Femur (tissue), 1 donor: ENCODE measurements around the gene AKAP13.
A peak's percentile ranks its signal among the peaks of the same experiment; 100 is the strongest.
"Not testable (repeated sequence)": the region's sequence is repeated elsewhere in the genome, so short reads cannot be mapped to it uniquely, and the experiment has no call there.

ENCODE experiments used
- DNase-seq: peaks from one replicate; pipeline ENCODE4 v3.0.0-alpha.2; 2017

Gene AKAP13

DNA sequence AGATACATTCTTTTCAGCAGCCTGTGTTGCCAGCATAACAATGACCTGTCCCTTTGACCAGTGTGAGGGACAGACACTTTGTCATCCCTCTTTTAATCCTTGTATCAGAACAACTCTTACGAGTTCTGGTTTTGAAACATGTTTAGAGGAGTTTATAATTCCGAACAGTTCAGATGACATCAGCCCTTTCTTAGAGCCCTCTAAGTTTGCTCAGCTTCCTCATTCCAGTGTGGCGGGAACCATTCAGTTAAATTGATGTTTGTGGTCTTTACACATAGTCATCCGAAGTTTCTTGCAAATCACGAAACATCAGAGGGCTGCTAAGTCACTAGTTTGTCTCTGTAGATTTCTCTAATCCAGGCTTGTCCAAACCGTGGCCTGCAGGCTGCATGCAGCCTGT is 102.5 kb downstream of the AKAP13 start:
- no peak for DNase-seq

DNA sequence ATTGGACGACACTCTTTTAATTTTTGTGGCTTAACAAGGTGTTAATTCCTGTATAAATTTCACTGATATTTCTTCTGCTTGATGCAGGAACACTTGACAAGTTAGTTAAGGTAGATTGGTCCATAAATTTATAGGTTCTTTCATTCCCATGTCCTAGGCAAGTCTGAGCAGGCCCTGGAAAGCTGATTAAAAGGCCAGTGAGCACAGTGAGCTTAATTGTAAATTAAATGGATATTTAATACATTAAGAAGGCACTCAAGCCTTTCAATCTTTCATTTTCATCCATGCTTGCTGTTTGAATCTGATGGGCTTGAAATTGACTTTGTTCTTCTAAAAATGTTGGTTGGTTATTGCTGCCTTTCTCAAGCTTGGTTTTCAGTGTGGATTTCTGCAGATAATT is 103.6 kb downstream of the AKAP13 start:
- not testable (repeated sequence) for DNase-seq

DNA sequence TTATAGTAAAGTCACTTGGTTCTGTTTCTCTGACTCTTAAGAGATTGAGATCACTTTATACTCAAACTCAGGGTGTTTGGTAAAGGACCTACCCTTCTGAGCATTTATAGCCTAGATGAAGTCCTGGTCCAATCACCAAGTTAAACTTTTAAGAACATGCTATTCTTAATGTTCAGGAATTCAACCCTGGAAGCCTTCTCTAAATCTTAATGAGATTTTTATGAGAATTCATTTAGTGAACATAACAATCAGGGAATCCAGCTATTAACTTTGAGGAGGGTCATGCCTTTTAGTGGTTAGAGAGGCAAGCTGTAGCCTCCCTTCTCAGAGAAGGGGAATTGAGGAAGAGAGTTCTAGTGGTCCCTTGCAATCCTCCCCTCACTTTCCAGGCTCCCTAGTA is 104.5 kb downstream of the AKAP13 start:
- not testable (repeated sequence) for DNase-seq

DNA sequence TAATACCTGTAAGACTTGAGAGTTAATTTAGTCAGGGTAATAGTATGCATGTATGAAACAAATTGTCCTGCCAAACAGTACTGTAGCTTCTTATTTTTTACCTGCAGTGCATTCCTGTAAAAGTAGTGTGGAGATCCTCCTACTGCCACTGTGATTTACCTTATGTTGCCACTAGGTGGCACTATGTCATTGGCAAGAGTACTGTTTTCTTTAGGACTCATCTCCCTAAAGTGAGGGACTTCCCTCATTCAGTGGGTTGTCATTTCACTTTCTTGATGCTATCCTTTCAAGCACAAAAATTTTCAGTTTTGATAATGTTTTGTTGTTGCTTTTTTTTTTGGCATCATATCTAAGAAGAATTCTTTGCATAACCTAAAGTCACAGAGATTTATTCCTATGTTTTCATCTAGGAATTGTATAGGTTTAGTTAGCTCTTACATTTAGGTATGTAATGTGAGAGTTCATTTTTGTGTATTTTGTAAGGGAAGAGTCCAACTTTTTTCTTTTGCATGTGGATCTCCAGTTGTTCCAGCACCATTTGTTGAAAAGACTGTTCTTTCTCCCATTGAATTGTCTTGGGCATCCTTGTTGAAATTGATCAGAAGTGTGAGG is 105.7 kb downstream of the AKAP13 start:
- DNase-seq, result peak; percentile 51

DNA sequence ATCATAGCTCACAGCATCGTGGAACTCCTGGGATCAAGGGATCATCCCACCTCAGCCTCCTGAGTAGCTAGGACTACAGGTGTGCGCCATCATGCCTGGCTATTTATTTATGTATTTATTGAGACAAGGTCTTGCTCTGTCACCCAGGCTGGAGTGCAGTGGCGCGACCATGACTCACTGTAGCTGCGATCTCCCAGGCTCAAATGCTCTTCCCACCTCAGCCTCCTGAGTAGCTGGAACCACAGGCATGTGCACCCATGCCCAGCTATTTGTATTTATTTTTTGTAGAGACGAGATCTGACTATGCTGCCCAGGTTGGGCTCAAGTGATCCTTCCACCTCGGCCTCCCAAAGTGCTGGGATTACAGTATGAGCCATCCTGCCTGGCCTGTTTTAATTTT is 107.4 kb downstream of the AKAP13 start:
- not testable (repeated sequence) for DNase-seq

DNA sequence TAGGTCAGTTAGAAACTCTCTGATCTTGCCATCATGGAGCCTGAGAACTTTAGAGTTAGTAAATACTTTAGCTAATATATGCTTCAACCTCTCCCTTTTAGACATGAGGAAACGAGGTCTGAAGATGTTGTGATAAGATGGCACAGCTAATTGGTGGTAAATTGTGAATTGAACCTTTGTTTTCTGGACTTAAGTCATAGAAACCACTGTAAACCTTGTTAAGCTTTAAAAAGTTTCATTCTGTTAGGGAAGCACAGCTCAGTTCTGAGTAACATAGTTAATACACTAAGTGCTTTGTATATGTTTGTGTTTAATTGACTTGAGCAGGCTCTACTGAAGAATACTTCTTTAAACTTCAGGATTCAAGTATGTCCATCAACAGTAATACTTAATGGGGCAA is 108.6 kb downstream of the AKAP13 start:
- DNase-seq, result no peak

DNA sequence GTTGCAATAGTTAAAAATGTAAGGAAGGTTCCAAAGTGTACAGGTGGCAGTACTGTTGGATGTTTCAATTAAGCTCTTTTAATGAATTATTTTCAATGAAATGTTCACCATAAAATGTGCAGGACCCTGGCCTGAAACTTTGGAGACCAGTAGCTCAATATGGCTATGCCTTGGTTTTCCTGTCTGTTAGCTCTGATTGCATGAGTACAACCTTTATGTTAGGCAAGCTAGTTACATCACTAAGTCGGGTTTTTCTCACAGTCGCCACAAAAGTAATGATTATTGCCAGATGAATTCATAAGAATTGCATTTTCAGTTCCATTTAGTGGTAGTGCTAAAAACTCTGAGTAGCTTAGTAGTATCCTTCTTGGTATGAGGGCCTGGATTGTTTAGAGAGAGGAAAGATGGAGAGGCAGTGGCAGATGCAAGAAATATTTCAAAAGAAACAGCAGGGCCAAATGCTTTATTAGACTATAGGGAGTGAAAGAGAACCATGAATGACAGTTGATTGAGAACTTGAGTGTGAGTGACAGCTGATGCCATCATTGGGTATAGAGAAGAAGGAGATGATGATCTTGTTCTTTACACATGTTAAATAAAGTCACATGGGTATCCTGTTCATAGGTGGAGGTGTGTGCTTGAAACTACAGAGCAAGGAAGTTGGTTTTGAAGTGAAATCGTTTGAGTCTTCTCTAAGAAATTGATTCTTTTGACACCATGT is 109.5 kb downstream of the AKAP13 start:
- no peak for DNase-seq

DNA sequence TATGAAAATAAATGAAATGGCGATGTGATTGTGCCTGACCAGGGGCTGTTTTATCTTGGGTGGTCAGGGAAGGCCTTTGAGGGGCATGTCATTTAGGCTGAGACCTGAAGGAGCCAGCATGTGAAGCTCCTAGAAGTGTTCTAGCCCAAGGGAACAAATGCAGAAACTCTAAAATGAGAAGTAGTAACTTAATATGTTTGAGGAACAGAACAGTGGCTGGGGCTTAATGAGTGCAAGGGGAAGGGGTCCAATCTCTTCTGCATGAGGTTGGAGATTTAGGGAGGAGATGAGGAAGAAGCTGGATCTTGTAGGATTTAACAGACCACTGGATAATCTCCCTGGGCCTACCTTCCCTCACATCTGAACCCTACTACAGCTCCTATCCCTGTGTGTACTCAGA is 110.5 kb downstream of the AKAP13 start:
- DNase-seq, result no peak

DNA sequence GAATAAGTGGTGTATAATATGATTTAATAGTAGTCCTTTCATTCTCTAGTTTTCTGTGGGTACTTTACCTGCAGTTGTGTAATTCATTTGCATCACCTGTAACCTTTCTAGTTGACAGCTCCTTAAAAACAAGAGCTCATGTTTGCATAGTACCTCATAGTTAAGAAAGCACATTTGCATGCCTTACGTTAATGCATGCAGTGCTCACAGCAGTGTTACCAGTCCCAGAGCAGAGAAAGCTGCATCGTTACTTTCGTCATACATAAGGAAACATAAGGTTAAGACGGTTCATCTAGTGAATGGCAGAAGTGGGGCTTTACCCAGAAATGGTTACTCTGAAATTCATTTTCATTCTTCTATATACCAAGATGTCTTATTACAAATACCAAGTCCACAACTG is 111.3 kb downstream of the AKAP13 start:
- DNase-seq, result no peak

DNA sequence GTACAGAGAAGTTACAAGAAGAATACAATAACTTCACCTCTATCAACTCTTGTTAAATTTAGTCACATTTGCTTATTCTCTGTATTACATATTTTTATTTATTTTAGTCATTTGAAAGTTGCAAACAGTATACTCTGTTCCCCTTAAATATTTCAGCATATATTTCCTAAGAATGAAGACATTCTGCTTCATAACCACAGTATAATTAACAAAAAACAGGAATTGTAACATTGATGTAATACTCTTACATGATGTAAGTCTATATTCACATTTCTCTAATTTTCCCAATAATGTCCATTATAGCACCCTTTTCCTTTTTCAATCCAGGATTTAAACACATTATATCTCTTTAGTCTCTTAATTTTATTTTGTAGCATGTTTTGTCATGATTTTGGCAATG is 112.0 kb downstream of the AKAP13 start:
- DNase-seq, result no peak

DNA sequence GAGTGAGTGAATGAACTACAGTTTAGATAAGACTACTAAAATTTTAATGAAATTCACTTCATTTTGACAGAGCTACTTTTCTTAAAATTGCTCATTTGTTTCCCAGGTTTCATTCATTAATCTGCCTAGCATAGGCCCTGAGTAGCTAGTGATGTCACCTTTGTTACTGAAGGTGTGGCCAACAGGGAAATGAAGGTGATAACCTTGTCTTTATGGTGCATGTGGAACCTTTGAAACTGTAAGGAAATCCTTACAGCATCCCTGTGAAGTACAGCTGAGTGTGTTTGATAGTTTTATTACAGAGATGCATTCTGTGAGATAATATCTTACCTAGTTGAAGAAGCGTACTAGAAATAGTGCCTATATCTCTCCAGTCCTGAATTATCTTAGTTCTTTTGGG is 112.9 kb downstream of the AKAP13 start:
- DNase-seq, result no peak

DNA sequence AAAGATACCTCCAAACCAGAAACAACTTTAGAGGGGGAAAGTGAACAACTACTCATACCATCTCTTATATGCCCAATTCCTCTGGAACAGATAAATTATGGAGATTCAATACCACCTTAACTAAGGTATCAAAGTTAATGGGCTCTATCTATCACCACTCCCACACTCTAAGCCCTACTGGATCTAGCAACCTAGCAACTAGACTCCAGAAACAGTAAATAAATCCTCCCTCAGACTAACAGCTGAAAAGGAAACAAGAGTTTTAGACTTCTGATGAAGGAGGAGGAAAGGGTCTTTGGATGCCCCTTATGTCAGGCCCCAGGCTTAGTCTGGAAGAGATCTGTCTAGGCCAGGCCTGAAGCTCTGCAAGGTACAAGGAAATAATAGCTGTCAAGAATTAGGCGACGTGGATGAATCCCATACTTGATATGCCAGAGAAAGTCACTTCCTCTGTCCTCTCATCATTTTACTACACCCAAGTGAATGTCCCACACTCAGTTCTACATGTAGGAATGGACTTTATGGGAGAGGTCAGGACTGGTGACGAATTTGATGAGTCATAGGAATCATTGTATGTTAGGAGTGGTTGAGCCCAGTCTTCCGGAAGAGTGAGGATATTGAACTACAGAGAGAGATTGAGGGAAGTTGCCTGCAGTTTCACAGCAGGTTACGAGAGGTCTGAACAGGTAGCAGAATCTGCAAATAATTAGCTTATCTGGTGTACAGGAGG is 113.8 kb downstream of the AKAP13 start:
- DNase-seq, result no peak

DNA sequence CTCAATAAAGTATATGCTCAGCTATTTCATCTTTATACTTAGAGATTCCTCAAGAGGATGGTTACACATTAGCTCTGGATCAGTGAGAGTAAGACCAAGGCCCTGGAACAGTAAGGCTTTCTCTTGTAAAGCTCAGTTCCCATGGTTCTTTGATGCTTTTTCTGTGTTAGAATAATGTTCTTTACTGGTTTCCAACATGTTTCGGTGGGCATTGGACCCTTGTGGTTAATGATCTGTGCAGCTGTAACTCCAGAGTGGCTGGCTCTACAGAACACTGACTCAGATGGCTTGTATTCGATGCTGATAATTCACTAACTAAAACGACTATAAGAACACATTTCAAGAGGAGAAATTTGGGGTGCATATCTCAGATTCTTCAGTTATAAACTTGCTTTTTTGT is 114.7 kb downstream of the AKAP13 start:
- no peak for DNase-seq

DNA sequence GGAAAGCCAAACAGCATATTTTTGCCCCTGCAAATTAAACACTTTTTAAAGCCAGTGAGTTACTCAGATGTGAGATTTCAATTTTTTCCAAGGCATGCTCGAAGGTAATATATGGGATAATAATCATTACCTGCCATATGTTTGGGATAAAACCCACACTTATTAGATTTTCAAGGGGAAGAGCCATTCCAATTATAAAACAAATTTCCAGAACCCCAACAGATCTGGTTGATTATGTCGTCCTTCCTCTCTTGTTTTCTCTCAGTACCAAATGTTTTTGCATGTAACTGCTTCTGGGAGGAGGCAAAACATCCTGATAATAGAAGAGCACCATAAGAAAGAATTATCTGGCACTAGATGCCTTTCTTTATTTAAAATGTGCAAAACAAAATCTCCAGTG is 115.1 kb downstream of the AKAP13 start:
- DNase-seq, result no peak

DNA sequence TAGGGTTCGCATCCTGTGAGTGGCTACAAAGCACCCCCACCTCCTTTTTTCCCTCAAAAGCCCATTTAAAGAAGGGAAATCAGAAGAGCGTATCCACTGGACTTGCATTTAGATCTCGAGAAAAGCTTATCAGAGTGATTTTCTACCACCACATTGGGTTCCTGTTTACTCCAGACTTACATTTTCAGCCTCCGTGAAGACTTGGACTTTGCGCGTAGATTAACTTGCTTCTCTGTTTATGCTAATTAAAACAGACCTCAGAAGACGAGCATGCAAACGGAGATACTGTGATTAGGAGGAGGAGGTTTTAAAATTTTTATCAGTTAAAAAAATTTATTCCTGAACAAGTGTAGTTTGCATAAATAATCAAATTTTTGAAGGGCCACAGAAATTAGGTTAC is 115.7 kb downstream of the AKAP13 start:
- no peak for DNase-seq

DNA sequence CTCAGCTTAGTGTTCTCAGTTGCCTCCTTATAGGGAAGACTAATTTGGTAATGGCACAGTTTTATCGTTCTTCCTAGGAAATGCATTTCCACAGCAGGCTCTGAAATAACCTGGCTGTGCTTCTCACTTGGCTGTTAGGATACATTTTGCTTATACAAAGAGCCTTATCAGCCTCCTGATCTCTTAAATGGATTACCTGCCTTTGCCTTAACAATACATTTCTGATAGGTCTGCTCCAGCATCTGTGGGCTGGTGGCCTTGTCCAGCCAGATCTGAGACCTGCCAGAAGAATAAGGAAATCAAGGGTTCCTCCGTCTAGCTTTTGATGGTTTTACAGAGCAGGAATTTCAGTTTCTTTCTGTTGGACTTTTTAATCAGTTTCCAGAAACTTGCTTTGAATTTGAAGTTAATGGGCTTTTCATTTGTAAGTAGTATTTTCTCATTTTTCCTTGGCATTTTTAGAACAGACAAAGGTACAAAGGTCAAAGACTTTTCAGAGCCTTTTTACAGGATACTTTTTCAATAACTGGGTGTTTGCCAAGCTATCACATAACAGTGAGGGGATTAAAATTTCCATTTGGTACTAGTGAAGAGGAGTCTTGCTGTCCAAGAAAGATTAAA is 116.3 kb downstream of the AKAP13 start:
- no peak for DNase-seq

DNA sequence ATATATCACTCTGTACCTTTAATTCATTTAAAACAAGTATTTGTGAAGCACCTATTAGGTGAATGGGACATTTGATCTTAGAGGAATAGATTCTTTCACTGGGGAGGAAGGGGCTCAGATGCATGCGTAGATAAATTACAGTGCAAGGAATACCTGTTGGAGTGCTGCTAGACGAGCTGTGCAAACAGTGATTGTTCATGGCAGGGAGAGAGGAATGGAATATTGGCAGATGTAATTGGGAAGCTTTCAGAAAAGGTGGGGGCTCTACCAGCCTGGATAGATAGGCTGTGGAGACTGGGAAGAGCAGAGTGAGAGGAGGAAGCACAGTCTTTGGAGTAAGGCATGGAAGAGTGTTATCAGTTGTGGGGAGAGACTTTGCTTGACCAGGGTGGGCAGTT is 116.8 kb downstream of the AKAP13 start:
- no peak for DNase-seq

DNA sequence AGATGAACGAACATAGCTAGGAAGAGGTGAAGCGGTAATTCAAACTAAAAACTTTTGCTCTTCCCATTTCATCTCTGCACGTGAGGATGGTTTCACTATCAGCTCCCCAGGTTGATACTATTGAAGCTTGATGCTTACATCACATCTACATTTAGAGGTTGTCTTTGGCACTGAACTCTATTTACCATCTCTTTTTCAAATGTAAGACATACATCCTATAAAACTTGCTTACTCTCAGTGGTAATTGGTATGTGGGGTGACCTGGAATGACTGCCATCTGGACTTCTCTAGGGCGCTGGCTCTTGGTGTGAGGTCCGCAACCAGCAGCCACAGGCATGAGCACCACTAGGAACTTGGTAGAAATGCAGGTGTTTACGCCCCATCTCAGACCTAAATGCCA is 118.1 kb downstream of the AKAP13 start:
- DNase-seq, result no peak

DNA sequence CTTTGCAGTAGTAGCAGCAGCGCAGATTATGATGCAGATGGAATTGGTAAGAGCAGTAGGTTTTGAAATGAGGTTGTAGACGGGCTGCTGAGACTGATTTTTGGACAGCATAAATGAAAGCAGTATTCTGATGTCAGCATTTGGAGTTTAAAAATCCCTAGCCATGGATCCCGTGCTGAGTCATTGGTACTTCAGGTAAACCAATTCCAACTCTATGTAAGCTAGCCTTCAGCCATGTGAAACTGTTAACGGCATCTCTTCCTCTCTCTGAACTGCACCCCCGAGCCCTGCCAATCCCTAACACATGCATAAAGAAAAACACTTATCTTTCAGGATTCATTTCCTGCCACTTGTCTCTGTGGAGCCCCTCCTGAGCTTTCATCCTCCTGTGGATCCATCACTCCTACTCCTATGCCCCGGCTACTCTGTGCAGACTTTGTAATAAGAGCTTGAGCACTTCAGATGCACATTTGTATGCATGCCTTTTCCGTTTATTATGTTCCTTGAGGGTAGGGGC is 119.0 kb downstream of the AKAP13 start:
- no peak for DNase-seq

DNA sequence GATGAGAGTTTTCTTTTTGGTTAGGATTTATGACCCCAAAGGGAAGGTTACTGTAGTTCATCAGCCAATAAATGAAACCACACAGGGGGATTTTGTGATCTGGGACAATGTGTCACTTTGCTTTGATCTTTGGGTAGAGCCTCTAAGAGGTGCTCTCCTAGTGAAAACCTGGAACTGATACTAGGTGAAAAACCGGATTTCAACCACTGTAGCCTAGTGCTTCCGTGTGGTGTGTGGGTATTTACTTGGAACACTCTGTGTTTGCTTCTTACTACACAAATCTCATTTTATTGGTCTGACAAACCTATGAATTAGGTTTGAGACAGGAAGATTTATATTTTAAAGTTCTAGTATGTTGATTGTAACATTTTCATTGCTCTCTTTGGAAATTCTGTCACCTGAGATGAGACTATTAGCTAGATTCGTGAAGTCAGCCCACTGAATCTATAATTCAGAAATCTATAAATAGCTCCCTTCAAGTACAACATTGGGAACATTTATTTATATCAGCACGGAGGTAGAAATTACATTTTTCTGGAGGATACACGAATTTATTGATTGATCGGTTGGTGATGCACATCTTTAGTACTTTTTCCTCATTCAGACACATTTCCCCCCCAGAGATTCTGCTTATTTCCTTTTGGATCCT is 119.8 kb downstream of the AKAP13 start:
- DNase-seq, result no peak

DNA sequence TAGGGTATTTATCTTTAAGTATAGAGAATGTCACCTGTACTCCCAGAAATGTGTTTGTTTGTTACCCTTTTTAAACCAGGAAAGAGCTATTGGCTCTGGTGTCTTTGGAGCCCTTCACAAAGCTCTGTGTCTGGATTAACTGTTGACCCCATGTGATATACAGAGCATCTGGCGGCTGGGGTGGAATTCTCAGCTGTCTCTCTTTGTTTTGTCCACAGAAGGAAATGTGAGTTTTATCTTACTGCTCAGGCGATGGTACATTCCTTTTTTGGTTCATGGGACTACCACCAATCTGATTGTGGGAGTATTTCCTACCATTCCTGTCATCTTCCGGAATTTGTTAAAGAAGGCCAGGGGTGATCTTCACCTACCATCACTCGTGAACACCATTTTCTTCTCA is 120.3 kb downstream of the AKAP13 start:
- DNase-seq, result peak; percentile 72

DNA sequence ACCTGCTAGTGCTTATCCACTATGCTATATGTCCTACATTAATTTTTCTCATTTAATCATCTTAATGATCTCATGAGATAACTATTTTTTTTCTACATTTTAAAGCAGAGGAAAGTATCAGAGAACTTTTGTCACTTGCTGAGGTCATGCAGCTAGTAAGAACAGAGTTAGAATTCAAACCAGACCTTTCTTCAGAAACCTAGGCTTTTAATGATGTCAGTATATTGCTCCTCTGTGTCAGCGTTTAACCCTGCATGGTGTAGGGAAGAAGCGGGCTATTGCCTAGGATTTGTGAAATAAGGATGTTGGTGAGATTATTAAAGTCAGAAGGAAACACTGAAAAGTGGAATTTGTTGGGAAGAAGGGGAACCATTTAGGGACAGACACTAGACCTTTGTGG is 121.2 kb downstream of the AKAP13 start:
- DNase-seq, result no peak

DNA sequence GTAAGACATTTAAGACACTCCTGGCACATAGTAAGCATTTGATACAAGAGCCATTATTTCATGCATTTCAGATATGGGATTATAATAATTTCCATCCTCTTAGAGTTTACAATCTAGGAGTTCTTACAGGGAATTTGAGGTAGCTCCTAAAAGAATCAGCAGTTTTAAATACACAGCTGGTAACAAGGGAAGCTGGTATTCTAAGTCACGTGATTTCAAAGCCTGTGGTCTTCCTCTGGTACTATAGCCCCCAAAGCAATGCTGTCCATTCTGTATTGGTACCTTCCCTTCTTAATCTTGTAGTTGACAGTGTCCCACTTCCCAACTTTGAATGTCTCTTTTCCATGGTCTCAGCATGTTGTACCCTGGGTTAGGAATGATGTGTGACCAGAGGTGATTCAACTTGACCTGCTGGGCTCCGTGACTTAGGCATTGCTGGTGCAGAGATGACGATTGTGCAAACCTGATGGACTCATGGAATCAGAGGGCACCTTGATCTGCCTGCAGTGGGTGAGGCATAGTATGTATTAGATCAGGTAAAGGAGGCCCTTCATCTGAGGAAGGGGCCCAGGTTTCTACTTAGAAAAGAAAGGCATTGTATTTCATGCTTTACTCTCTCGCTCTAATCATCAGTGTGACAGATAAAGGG is 122.9 kb downstream of the AKAP13 start:
- DNase-seq, result no peak
